GM18508 (cell line): ENCODE data around the gene NOMO2.
"Not testable (repeated sequence)": the region's sequence is repeated elsewhere in the genome, so short reads cannot be mapped to it uniquely, and the experiment has no call there.

Source experiments
- ATAC-seq: cut with Tn5 transposase; IDR thresholded peaks from one replicate; pipeline ENCODE4 v1.9.1; 2021; ENCODE audit warnings: moderate number of reproducible peaks; ENCODE audit not compliant: insufficient read depth, unreplicated experiment

NOMO2 gene, protein sequence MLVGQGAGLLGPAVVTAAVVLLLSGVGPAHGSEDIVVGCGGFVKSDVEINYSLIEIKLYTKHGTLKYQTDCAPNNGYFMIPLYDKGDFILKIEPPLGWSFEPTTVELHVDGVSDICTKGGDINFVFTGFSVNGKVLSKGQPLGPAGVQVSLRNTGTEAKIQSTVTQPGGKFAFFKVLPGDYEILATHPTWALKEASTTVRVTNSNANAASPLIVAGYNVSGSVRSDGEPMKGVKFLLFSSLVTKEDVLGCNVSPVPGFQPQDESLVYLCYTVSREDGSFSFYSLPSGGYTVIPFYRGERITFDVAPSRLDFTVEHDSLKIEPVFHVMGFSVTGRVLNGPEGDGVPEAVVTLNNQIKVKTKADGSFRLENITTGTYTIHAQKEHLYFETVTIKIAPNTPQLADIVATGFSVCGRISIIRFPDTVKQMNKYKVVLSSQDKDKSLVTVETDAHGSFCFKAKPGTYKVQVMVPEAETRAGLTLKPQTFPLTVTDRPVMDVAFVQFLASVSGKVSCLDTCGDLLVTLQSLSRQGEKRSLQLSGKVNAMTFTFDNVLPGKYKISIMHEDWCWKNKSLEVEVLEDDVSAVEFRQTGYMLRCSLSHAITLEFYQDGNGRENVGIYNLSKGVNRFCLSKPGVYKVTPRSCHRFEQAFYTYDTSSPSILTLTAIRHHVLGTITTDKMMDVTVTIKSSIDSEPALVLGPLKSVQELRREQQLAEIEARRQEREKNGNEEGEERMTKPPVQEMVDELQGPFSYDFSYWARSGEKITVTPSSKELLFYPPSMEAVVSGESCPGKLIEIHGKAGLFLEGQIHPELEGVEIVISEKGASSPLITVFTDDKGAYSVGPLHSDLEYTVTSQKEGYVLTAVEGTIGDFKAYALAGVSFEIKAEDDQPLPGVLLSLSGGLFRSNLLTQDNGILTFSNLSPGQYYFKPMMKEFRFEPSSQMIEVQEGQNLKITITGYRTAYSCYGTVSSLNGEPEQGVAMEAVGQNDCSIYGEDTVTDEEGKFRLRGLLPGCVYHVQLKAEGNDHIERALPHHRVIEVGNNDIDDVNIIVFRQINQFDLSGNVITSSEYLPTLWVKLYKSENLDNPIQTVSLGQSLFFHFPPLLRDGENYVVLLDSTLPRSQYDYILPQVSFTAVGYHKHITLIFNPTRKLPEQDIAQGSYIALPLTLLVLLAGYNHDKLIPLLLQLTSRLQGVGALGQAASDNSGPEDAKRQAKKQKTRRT

DNA sequence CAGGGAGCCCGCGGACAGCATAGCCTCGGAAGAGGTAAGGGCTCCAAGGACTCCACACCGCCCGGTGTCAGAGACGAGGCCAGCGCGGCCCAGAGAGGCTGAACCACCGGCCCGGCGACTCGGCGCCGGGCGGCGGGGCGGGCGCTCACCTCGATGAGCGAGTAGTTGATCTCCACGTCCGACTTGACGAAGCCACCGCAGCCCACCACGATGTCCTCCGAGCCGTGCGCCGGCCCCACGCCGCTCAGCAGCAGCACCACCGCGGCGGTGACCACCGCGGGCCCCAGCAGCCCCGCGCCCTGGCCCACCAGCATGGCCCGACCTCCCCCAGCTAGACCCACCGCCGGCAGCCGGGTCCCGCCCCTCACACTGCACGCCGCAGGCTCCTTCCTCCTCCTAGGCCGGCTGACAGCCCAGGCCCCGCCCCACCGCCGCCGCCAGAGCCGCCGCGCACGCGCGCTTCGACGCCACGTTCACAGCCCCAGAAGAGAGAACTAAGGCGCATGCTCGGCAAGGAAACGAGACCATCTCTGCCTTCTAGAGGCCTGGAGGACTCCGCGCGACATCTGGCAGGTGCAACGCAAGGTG, at the start of gene NOMO2:
NOMO2 (minus strand) TSS at position 371 of the 588 bp plus-strand sequence; CDS start at position 314, 57 bp downstream.
- ATAC-seq, result peak; percentile 68

- ATAC-seq, result not testable (repeated sequence)
Observed at GRCh38 chr16:18610147-18610803, 48.4 kb upstream of the NOMO2 start.

DNA sequence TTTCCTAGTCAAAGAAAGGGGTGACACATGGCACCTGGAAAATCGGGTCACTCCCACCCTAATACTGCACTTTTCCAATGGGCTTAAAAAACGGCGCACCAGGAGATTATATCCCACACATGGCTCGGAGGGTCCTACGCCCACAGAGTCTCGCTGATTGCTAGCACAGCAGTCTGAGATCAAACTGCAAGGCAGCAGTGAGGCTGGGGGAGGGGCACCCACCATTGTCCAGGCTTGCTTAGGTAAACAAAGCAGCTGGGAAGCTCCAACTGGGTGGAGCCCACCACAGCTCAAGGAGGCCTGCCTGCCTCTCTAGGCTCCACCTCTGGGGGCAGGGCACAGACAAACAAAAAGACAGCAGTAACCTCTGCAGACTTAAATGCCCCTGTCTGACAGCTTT, 46.4 kb upstream of the NOMO2 start:
- not testable (repeated sequence) for ATAC-seq

- not testable (repeated sequence) for ATAC-seq
Observed at GRCh38 chr16:18603572-18604246, 41.8 kb upstream of the NOMO2 start.

DNA sequence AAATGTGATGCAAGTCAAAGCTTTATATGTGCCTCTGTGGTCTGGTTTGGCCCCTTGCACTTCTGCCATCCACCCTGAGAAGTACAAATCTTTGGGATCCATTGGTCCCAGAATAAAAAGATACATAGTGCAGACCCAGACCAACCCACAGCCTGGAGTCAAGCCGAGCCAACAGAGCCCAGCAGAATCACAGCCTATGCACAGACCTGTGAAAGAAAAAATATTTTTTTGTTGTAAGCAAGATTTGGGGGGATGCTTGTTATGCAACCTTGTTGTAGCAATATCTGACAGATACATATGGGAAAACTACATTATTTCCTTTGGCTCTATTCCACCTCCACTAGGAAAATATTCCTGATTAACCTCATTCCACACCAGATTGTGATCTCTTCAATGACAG, 36.7 kb upstream of the NOMO2 start:
- not testable (repeated sequence) for ATAC-seq

DNA sequence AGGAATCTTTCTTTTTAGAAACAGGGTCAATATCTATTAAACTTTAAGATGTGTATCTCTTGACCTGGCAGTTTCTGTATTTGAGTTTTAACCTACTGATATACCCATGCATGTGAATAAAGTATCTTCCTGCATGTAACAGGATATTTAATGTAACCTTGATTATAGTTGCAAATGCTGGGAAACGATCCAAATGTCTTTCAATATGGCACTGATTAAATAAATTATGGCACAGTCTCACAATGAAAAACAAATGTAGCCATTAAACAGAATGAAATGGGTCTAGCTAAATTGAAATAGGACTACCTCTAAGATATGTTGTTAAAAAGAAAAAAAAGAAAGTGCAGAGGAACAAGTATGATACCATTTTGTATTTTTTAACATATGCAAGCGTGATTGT, 35.8 kb upstream of the NOMO2 start:
- not testable (repeated sequence) for ATAC-seq

DNA sequence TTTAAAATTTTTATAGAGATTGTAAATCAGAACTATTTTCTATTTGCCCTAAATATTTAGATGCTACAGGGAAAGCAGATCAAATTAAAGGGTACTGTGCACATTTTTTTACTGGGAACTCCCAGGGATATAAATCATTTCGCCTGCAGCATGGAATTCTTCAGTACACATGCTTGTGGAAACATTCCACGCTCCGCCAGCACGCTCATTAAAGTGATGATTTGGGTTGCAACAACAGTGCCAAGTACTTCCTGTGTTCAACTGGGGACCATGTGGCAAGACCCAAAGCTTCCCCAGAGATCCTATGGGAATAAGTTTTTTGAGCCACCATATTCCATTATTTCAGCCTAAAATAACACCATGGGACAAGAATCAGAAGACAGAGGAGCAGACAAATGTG, 35.4 kb upstream of the NOMO2 start:
- not testable (repeated sequence) for ATAC-seq

DNA sequence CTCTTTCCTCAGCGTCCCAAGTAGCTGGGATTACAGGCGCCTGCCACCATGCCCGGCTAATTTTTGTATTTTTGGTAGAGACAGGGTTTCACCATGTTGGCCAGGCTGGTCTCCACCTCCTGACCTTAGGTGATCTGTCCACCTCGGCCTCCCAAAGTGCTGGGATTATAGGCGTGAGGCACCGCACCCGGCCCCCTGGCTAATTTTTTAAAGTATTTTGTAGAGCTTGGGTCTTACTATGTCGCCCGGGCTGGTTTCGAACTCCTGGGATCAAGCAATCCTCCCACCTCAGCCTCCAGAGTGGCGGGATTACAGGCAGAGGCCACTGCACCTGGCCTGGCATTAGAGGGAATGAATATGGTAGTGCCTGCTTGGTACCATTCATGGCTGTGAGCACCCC, 33.9 kb upstream of the NOMO2 start:
- not testable (repeated sequence) for ATAC-seq

- not testable (repeated sequence) for ATAC-seq
Observed at GRCh38 chr16:18594880-18595279, 33.0 kb upstream of the NOMO2 start.

DNA sequence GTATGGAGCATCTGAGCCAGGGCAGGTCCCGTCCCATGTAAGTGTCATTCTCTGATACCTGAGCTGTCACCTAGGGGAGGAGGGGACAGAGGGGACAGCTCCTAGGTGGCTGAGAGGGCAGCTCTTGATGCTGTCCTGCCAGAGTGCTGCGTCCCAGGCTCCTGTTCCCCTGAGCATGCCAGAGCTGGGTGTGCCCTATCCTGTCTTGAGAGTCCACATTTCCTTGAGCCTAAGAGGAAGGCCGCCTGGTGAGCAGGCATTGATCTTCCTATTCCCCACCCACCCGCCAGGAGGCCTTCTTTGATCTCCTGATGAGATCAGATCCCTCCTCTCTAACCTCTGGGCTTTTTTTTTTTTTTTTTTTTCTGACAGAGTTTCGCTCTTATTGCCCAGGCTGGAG, 32.0 kb upstream of the NOMO2 start:
- not testable (repeated sequence) for ATAC-seq

GRCh38 chr16:18592982-18593381, 31.1 kb upstream of the NOMO2 start:
- not testable (repeated sequence) for ATAC-seq

GRCh38 chr16:18591908-18592307, 30.0 kb upstream of the NOMO2 start:
- ATAC-seq, result not testable (repeated sequence)

DNA sequence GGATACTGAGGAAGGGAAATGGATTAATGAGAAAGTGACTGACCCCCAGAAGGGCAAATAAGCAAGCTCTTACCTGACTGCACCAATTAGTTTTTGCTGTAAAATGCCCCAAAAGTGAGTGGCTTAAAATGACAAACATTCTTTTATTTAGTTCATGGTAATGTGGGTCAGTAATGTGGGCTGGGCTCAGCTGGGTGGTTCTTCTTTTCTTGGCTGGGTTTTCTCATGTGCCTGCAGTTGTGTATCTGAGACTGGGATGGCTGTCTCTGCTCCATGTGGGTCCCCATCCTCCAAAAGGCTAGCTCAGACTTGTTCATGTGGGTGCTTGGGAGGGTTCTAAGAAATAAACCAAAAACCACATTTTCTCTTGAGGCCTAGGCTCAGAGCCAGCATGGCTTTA, 29.5 kb upstream of the NOMO2 start:
- ATAC-seq, result not testable (repeated sequence)

GRCh38 chr16:18589806-18590205, 27.9 kb upstream of the NOMO2 start:
- ATAC-seq, result not testable (repeated sequence)

DNA sequence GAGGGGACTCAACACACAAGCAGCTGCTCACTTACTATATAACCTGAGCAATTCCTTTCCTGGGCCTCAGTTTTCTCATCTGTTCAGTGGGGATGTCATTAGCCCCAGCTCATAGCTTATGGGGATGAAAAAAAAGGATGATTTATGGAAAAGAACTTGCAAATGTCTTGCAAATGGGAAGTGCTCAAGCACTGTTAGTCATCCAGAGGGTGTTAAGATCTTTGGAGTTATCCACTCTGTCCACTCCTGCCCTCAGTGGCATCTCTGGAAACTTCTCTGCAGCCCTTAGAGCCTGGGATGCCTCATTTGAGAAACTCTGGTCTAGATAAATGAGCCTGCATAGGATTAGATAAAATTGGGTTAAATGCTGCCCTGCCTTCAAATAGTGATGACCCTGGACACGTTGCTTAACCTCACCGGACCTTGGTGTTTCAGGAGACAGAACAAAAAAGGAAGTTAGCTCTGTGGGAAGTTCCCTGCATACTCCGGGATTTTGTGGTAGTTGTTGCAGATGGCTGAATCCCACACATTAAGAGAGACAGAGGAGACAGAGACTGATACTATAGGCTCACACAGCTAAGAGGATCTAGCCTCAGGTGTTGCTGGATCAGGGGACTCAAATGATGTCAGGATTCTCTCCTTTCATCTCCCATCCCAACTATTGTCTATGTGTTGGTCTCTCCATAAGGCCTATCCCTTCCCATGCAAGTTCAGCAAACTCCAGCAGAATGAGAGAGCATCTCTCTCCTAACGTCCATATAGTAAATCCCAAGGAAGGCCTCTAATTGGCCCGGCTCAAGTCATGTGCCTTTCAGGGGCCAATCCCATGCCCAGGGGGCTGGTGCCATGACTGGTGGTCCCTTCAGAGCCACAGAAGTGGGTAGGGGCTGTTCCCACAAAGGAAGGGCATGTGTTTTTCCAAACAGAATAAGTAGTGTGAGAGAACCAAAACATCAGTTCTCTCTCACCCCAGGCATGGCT, 25.0 kb upstream of the NOMO2 start:
- not testable (repeated sequence) for ATAC-seq

DNA sequence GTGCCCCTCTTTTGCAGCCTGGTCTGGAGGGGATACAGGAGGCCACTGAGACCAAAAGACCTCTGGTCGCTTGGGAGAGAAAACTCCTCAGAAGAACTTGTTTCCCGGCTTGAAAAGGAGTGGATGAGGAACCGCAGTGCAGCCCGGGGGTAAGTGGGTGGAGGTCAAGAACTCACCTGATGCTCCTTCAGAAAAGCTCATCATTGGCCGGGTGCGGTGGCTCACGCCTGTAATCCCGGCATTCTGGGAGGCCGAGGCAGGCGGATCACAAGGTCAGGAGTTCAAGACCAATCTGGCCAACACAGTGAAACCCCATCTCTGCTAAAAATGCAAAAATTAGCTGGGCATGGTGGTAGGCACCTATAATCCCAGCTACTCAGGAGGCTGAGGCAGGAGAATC, 23.9 kb upstream of the NOMO2 start:
- ATAC-seq, result not testable (repeated sequence)

DNA sequence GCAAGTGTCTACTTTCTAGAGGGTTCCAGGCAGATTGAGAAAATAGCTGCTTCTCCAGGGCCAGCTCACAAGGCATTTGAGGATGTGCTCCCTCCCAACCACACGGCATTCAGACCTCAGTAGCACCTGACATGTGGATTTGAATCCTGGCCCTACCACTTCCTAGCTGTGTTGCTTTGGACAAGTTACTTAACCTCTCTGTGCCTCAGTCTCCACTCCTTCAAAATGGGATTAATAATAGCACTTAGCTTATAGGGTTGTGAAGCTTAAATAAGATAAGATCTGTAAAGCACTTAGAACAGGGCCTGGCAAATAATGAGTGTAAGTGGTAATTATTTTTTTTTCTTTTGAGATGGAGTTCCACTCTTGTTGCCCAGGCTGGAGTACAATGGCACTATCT, 21.0 kb upstream of the NOMO2 start:
- ATAC-seq, result no peak

DNA sequence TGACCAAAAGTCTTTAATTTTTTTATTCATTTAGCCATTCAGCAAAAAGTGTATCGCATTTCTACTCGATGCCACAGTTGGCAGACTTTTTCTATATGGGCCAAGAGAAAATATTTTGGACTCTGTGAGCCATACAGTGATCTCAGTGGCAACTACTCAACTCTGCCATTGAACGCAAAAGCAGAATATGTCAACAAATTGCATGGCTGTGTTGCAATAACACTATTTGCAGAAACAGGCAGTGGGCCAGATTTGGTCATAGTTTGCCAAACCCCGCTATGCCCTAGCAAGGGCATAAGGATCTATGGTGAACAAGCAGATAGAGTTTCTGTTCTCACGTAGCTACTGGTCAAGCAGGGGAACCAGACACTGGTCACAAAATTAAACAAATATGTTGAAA, 18.5 kb upstream of the NOMO2 start:
- ATAC-seq, result not testable (repeated sequence)
